Measurements from ENCODE around the gene SETX.

GRCh38 chr9:132218208-132218607 is 136.6 kb downstream of the SETX start:
- no peak for TF ChIP-seq THAP7 (CRISPR knock-in tag; IDR thresholded peaks at IDR 0.05)
- no peak for TF ChIP-seq SNAI1 (CRISPR knock-in tag; IDR thresholded peaks at IDR 0.05; ENCODE audit: borderline replicate concordance)
- TF ChIP-seq JUND (CRISPR knock-in tag; IDR thresholded peaks at IDR 0.05): no peak
